GM21423 (cell line): Measurements from ENCODE around the gene ZPLD1.

Experiments used
- ATAC-seq: cut with Tn5 transposase; IDR thresholded peaks from one replicate; pipeline ENCODE4 v1.9.1; 2021; ENCODE audit warnings: mild to moderate bottlenecking, moderate library complexity; ENCODE audit not compliant: unreplicated experiment

The ZPLD1 gene

DNA sequence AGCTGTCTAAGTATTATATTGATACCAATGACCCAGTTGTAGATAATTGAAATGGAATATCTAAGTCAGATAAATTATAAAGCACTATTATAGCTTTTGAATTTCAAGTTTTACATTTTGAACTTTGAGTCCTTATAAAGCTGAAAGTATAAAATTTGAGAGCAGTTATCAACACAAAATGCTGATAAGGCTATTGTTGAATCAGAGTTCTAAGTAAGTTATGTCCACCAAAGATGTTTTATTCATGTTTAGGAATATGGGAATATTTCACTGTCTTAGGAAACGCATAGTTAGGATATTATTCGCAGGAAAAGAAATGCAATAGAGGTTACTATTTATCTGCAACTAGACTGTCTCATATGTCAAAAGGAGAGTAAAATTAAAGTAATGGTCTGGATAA lies 29.4 kb downstream of the ZPLD1 start:
- no peak for ATAC-seq

DNA sequence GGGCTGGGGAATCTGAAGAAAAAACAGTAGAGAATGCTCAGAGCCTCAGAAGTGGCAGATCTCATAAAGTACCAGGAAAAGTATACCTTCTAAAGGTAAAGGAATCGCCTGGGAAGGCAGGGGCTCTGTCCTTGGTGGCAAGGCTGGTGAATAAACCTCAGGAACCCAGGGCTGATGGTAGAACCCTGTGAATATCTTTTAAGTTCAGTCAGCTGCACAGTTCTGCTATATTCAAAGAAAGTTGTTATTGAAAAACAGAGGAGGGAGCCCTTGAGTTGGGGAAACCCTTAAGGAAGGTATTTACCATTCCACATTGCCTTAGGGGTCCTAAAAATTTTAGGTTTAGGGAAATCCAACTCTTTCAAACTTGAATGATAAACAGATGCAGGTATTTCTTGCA lies 31.2 kb downstream of the ZPLD1 start:
- ATAC-seq = no peak

DNA sequence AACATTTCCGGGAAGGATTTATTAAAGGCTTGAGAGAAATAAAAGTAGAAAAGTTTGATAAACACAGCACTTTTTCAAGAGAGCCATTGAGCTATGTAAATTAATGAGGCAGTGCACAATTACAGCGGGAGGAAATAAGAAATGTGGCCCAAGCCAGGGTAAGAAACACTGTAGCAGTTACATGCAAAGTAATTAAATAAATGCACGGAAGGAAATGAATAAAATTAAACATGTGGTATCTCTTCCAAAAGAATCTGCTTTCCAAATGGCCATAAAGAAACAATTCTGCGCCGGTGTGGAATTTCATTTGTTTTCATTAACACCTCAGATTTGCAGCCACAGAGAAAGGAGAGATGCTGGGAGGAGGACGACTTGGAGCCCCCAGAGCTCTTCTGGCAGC lies 35.3 kb downstream of the ZPLD1 start:
- ATAC-seq = no peak

DNA sequence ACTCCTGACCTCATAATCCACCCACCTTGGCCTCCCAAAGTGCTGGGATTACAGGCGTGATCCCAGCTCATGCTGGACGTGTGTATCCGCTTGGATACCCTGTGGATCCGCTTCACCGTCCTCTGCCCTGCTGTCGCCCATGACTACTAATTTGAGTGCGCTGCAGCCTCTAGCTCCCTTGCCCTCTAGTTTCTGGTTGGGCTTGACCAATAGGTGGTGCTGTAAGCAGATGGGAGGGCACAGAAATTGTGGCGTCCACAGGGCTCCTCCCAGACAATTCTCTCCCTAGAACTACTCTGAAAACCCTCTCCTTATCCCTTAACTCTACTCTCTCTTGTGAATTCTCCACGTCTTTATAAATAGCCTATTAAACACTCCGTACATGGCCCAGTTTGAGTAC lies 36.2 kb downstream of the ZPLD1 start:
- no peak for ATAC-seq

DNA sequence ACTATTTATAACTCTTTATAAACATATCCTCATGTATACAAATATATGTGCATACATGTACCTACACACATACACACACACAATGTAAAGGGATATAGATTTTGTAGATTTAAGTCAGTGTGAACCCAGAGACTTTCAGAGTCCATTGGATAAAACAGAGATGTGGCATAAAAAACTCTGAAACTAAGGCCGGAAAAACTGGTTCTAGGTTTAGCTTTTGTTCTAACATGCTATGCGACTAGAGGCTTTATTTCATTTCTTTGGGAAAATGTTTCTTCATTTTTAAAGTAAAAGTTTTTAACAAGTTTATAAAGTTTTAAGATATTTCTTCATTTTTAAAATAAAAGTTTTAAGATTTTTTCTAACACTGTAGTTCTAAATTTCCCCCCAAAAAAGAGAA lies 36.7 kb downstream of the ZPLD1 start:
- no peak for ATAC-seq

DNA sequence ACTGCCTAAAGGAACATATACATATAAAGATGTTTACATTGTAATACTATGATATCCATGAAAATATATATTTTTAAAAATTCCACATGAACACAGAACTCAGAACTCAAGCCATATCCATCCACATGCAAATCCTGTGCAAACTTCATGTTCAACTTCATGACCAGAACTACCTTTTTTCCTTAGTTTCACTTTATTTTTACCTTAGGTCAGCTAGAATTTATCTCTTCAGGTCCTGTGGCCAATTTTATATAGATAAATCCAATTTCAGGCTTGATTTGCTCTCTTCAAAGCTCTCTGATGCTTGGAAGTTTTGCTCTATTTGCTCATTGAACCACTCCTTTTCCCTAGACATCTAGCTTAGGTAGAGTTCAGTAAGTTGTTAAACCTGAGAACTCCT lies 38.8 kb downstream of the ZPLD1 start:
- ATAC-seq = no peak

DNA sequence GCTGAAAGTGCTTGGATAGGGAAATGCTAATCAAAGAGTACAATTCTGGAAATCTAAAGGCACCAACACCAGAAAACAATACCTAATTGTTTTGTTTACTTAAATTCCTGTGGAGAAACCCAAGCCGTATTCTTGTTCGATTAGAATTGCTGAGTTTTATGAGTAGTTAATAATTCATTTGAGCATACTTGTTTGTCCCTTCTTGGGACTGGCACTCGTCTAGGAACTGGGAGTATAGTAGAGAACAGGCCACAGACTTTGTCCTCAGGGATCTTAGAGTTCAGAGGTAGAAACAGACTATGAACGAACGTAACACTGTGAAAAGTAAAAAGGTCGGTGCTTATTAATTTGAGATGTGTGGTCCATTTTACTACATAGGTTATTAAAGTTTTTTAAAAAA lies 39.4 kb downstream of the ZPLD1 start:
- ATAC-seq = no peak

DNA sequence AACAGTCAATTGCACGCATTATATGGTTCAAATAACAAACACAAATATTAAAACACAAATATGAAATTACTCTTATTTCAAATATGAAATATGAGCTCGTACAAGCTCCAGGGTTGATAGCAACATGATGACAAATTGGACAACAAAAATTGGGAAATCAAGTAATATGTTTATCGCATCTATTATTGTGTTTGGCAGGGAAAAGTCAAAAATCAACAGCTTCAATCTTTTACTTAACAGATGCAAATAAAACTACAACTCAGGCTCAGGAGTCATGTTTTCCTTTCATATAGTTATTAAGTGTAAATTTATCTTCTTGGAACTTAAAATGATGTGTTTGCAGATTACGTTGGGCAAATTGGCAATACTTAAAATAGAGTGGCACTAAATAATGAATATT lies 41.4 kb downstream of the ZPLD1 start:
- ATAC-seq = no peak

DNA sequence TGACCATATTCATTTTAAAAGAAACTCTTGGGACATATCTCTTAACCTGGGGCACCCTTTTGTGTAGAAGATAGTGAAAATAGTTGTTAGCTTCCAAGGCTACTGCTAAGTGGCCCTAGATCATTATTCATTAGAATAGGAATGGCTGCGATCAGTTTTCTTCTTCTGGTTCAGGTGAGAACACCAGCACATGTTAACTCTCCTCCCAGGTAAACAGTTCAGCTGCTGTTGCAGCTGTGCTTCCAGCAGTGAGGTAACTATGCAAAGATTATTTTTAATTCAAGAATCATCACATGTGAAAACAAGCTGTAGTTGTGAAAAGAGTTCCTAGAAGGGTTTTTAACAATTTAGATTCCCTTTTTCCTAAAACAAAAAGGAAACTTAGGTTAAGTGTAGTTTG lies 43.3 kb downstream of the ZPLD1 start:
- ATAC-seq = no peak

DNA sequence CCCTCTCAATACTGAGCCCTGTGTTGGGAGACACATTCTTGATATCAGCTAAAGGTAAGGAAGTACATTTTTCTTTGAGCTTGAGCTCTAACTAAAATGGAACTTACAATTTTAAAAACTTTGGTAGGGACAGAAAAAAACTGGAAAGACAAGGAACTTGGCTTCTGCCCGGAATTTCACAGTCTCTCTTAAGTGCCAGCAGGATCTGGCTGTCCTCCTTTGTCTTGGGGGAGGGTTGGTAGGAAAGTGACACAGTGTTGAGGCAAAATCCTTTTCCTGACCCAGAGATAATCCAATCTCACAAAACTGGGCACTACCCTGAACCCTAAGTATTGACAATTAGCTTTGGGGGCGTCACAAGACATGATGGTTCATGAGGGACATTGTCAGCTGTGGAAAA lies 45.3 kb downstream of the ZPLD1 start:
- ATAC-seq = no peak

DNA sequence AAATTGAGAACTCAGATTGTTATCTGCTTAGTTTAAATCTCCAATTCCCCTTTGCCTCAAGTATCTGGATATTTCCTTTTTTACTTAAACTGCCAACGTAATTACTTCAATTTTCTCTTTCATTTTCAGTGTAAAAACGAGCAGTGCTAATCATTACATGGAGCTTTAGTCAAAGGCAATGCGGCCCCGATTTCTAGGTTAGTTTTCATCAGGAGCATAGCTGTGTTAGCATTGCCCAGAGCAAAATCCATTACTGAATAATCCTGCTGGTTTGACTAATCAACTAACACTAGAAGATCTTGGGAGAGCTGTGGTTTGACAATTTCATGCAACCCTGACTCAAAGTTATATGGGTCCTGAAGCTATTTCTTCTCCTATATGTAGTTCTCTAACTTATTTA lies 46.2 kb downstream of the ZPLD1 start:
- no peak for ATAC-seq

DNA sequence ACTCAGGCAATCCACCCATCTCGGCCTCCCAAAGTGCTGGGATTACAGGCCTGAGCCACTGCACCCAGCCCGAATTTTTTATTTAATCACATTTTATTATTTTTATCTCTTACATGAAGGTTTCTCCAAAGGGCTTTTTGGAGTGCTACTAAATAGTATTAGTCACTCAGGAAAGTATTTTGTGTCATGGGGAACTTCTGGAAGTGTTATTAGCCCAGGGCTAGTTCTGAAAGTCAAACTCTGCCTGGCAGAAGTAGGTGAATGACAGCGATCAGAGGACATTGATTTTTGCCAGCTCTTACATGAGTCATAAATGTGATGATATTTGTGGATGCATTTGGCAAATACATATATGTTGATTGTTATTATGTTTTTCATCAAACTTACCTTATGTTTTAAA lies 48.7 kb downstream of the ZPLD1 start:
- ATAC-seq = no peak

DNA sequence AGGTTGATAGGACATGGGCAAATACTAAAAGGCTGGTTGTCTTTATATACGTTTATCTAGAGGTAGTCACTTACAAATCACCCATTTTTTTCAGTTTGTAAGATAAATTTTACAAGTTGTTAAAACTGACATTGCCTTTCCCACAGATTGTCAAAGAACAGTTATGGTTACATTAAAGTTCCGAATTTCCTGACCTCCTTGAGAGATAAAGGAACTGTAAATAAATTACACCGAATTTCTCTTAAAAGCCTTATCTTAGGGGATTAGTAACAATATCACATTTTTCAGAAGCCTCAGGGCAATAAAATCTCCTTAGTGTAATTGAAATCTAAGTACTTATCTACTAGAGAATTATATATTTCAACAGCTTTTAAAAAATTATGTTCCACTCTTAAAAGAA lies 49.5 kb downstream of the ZPLD1 start:
- no peak for ATAC-seq

DNA sequence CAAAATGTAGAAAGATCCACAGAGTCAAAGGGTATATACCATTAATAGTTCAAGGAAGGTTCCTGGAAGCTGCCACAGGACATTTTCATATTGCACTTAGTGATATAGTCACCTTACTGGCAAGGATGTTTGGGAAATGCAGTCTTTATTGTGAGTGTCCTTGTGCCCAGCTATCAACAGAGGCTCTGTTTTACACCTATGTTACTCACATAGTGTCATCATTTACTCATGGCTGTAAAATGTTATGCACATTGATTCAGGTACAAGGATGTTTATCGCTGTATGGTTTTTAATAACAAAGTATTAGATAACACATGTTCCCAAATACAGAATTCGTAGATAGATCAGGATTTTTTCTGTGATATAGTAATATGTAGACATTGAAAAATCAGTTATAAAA lies 50.9 kb downstream of the ZPLD1 start:
- no peak for ATAC-seq

DNA sequence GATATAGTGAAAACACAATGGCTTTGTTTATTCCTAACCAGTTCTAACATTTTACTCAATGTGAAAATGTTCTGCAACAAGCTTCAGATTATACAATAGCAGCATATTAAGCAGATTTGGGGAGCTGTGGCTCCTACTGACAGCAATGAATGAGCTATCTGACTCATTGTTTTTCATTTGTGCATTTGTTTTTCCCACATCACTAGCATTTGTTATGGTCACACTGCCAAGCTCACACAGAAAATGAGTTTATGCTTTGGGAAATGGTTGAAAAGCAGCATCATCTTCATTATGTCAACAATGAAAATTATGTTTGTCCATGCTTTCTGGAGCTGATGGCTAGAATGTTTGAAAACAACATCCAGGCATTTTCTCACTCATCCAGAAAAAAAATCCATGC lies 53.5 kb downstream of the ZPLD1 start:
- no peak for ATAC-seq

DNA sequence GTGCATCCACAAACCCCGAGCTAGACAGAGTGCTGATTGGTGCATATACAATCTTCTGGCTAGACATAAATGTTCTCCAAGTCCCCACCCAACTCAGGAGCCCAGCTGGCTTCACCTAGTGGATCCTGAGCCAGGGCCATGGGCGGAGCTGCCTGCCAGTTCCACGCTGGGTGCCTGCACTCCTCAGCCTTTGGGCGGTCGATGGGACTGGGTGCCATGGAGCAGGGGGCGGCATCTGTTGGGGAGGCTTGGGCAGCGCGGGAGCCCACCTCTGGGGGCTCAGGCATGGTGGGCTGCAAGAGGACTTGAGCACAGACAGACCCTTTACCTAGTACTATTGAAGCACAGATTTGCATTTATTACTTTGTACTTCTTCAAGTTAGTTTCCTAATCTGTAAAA lies 57.5 kb downstream of the ZPLD1 start:
- ATAC-seq = no peak

DNA sequence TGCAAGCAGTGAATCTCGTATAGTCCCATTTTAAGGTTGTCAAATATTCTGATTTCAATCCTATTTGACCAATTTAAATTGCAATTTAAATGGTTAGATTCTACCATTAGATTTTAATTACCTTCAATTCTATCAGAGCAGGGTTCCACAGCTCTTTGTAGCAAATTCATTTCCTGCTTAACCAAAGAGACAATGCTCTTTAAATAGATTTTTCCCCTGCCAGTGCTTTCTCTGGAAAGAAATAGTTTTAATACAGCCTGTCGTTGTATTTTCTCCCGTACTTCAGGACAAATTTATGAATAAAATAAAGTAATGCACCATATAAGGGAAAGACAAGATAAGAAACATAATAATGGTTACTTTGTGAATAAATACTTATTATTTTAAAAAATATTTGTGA lies 62.8 kb downstream of the ZPLD1 start:
- no peak for ATAC-seq

DNA sequence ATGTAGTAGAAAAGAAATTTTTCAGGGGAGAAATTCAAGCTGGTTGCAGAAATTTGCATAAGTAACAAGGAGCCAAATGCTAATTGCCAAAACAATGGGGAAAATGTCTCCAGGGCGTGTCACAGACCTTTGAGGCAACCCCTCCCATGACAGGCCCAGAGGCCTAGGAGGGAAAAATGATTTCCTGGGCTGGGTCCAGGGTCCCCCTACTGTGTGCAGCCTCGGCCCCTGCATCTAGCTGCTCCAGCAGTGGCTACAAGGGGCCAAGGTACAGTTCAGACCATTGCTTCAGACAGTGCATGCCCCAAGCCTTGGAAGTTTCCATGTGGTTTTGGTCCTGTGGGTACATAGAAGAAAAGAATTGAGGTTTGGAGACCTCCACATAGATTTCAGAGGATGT lies 70.7 kb downstream of the ZPLD1 start:
- ATAC-seq = no peak

DNA sequence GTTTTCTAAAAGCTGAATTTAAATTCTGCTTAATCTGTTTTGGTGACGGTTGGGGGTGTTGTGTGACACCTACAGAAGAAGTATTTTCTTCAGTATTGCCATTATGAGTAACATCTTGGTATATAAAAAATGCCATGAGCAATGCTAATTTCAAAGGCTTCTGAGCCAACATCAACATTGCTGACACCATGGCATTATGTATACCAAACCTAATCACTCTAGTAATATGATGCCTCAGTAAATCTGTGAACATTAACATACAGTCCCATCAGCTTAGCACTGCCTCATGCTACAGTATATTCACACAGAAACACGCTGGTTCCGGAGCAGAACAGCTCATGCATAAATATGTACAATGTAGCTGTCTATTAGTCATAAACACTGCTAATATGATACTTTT lies 75.8 kb downstream of the ZPLD1 start:
- no peak for ATAC-seq

DNA sequence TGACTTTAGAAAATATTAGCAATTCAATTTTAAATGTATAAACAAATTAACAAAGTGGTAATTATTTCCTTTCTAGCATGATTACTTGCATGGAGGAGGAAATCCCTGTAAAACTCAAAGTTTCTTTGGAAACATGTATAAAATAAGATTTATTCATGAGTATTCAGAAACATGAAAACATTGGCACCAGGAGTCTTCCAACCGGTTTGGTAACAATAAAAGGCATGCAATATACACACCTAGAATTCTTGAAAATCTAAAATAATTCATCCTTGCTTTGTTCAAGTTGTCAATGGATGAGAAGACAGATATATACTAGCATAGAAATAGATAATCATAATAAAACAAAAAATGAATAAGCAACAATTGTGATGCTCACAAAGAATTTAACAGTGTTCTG lies 76.4 kb downstream of the ZPLD1 start:
- no peak for ATAC-seq

DNA sequence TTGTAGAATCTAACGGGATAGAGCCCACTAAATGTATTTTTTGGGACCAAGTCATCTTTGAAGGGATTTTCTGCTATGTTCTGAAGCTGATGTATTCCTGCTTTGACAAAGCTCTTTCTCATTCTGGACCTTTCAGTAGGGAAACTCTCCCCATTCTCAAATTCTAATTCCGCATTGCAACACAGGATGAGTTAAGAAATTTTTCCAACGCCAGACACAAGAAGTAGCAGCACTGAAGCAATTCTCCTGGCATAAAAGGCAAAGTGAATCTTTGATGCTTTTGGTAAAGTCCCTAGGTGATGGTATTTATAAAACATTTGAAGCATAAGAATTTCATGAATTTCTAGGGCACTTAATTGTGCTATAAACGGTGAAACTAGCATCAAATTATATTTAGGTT lies 76.8 kb downstream of the ZPLD1 start:
- no peak for ATAC-seq

DNA sequence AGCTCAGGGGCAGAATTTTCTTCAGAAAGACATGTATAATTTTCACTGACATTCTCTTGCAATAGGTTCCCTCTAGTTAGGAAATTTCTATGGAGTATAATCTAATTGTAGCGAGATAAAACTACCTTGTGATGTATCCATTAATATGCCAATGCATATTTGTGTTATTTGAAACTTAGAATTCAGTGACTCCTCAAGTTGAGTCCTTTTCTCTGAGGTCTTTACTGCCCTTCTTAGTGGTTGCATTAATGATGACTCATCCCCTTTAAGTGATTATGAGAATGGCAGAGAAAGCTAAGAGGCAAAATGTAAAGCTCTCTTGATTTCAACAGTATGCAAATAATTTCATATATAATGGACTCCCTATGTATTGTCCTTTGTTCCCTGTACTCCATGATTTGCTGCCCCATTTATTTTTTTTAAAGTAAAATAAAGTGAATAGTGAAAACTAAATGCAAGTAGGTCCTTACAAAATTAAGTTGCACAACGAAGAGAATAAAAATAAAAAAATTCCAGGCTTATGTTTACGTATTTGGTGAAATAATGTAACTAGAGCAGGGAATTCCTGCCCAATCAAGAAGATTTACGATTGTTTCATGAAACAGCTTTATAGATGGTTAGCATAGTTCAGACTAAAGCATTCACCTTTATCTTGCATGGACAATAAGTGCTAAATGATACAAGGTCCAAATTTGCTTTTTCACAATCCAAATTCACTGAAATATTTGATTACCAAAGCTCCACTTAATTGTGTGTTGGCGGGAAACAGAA lies 78.1 kb downstream of the ZPLD1 start:
- no peak for ATAC-seq

DNA sequence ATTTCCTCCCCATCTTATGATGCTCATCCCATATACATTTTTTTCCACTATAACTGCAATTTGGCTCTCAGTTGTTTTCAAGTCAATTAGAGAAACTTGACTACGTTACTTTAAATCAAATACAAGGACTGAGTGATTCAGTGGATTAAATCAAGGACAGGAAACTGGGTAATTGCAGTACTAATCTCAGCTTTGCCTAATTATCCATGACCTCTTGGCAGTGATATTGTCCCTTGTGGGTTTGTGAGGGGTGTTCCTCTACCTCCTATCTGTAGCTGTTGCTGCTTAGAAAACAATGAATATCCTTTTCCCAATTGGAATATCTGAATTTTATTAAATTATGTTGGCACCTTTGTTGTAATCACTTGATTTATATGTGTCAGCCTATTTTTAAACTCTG lies 79.4 kb downstream of the ZPLD1 start:
- no peak for ATAC-seq
